NCI-H2107 treated with DMSO at 0.1 percent for 48 hours (cell line): ENCODE data around the gene INSIG2.

ENCODE experiments used
- DNase-seq: peaks from one replicate; lab custom pipeline; 2025; ENCODE audit not compliant: unreplicated experiment; lab: John Stamatoyannopoulos, UW

INSIG2 gene

GRCh38 chr2:118098307-118099030 lies 10.2 kb downstream of the INSIG2 start:
- no peak for DNase-seq

- no peak for DNase-seq
These were observed 14.3 kb downstream of the INSIG2 start for GRCh38 chr2:118102433-118103082.

DNA sequence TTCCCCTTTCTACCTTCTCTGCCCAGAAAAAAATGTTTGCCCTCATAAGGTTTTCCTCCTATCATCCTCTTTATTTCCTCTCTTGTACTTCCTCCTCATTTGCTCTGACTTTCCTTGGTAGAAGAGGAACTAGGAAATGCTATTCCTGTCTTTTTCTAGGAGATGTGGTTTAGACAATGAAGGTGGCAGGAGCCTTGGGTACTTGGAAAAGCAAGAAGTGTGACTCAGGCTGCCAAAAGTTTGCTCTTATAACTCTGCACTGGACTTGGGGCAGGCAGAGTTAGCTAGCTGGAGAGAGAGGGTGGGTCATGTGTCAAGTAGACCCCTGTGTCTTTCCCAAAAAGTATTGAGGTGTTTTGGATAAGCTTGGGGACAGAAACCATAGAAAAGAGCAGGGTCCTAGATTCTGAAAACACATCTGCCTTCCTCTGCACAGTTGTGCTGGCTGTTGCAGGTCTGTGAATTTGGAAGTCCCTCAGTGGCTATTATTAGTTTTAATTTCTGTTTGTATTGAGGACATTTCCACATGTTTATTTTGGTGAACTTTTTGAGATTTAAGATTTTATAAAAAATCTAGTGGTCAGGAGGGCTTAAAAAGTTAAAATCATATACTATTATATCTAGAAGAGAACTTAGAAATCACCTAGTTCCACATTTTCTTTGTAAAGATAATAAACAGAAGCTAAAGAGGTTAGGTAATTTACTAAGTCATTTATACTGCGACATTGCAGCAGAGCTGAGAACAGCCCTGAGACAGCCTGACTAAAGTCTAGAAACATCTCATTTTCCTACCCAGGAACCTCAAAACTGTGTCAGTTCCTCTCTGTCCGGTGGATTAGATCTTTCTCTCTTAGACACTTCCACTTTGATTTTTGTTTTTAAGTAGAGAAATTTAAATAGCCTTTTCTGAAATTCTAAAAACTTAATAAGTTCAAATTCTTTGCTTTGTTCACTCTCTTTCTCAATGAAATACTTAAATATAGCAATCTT lies 16.0 kb downstream of the INSIG2 start:
- DNase-seq, result no peak

GRCh38 chr2:118105497-118105896 lies 17.2 kb downstream of the INSIG2 start:
- no peak for DNase-seq

DNA sequence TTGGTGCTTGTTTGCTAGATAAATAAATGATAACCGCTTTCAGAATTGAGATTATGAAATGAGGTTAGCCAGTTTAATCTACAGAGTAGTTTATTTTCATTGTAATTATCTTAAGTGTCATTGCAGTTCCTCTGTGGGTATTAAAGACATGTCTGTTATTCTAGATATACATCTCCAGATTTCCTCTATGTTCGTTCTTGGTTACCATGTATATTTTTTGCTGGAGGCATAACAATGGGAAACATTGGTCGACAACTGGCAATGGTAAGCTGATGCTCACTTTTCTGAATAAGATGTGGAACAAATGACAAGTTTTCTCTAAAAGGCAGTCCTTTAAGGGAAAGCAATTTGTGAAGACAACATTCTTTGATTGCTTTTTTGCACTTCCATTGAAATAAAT lies 18.7 kb downstream of the INSIG2 start:
- no peak for DNase-seq

GRCh38 chr2:118110310-118110709 lies 22.0 kb downstream of the INSIG2 start:
- no peak for DNase-seq

- no peak for DNase-seq
These were observed 22.7 kb downstream of the INSIG2 start for GRCh38 chr2:118110991-118111390.

DNA sequence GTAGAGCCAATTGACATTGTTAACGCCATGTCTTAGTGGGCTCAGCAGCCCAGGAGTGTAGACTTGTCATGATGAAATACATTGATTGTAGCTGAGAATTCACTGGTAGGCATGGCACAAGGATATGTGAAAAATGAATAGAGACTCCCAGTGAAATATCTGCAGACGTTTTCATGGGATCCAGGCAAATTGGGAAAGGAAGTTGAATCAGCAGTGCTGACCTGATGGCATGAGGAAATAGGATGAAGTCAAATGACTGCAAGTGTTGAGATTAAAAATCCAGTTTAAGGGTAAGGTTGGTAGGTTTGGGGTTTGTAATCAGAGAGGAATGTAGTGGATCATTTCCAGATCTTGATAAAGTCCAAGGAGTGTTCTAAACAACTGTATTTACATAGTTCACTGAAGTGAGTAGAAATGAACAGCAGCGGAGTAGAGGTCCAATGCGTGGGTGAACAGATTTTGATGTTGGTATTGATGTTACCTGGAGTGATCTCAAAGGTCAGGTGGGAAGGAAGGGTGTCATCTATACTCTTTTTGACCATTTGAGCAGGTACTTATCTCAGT lies 24.6 kb downstream of the INSIG2 start:
- no peak for DNase-seq

DNA sequence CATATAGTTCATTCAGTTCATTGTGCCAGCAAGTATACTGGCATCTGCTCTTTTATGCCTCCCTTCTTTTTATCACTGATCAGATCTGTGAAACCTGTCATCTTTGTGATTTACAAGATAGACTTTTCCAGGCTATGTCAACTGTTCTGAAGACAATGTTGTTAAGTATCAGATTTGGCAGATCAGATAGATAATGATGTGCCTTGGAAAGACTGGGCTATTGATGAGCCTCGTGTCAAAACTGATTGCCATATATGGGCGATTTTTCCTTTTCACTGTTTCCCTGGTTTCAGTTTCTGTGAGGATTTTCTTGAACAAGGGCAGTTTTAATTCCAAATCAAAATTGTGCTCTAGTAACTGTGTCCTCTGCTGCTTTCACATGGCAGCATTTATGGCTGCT lies 26.6 kb downstream of the INSIG2 start:
- DNase-seq, result no peak

DNA sequence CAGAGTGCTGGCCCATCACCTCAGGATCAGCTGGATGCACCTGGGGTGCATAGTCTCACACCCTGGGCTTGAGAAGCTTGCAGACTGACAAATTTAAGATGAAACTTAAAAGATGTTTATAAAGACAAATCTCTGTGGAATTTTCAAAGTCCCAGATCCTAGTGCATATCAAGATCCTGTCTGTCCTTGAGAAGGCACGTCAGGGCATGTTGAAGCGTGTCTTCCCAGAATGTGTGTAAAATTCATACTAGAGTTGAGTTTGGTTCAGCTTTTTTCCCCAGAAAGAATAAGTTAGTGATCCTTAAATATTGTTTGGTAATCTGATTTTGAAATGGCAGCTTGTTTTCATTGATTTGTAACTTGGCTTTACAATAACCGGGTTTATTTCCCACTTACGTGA lies 27.5 kb downstream of the INSIG2 start:
- no peak for DNase-seq

DNA sequence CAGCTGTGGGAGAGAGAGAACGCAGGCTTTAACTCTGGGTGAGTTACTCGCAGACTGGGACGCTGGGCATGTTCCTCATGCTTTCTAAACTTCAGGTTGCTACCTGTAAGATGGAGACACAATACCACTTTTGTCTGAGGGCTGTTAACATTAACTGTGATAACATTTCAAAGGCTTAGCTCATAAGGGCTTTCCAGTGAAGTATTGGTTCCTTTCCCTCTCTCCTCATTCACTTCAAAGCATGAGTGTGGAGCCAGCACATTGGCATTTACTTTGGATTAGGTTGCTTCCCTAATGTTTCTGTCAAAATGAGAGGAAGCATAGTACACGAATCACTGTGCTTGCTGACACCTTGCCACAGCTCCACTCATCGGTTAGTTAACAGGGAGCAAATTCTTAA lies 30.2 kb downstream of the INSIG2 start:
- no peak for DNase-seq

GRCh38 chr2:118119158-118119727 lies 31.0 kb downstream of the INSIG2 start:
- no peak for DNase-seq

DNA sequence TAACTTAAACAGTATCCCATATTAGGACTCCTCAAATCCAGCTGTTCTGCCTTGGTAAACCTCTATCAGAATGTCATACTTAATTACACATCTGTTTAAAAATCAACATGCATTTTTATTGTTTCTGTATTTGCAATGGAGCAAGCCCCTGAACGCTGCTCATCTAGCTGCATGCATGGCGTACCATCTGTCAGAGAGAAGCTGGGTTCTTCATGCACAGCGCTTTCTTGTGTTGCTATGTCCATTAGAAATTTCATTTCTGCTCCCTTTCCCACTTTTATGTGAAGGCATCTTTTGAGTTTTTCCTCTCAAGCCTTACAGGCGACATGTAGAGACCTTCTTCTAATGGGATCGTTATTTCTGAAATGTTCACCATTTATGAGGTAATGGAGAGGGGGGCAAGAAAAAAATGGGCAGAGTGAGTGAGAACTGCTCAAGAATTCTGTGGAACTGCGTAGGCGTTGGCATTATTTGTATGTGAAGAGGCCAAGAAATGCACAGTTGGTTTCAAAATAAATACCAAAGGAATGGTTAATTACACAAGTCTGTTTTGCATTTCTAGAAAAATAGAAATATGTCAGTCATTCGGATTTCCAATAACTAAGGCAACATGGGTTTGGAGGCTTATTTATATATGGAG lies 31.6 kb downstream of the INSIG2 start:
- DNase-seq, result no peak

- no peak for DNase-seq
These were observed 32.1 kb downstream of the INSIG2 start for GRCh38 chr2:118120401-118120780.

GRCh38 chr2:118121101-118121500 lies 32.8 kb downstream of the INSIG2 start:
- DNase-seq, result no peak

DNA sequence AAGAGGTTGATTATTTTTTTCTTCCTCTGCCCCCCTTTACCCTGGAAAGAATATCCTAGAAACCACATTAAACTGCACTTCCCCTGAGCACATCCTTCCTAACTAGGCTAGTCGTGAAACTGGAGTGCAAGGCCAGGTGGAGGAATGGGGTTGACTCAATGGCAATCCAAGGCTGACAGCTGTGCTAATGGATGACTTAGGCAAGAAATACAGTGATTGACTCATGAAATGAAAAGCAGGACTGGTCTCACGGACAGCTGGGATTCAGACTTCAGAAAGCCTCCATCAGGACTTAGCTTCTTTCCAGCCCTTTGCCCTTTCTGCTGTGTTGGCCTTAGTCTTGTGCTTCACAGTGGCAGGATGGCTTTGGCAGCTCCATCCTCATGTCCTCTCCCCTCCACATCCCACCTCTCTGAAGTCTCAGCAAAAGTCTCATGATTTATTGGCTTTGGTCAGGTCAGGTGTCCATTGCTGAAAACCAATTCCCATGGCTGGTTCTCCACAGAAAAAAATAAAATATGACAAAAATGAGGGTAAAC lies 33.8 kb downstream of the INSIG2 start:
- DNase-seq, result no peak

- DNase-seq, result no peak
These were observed 34.5 kb downstream of the INSIG2 start for GRCh38 chr2:118122594-118123281.

DNA sequence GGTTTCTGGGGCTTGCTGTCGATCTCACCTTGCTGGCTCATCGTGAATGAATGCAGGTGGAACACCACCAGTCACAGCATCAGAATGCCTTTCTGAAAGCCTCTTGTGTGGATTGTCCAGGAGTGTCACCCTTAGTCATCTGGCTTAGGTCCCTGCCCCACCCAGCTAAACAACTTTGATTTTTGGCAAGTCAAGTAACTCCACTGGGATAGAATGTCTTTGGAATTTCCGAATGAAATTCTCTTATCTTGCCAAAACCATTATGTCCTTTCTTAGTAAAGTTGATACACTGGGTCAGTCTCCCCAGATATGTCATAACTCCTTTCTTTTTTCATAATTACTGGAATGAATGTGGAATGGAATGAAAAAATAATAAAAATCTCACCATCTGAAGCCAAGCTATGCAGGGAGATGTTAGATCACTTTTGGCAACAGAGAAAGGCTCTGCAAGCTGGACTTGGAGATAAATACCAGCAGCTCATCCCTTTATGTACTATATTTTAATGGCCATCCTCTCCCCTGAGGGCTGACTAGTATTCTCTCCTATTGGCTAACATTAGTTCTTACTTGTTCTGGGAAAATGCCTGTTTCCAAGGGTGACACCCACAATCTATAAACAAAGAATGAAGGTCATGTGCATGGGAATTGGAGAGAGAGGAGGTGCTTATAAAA lies 35.4 kb downstream of the INSIG2 start:
- no peak for DNase-seq

- DNase-seq, result no peak
These were observed 36.1 kb downstream of the INSIG2 start for GRCh38 chr2:118124288-118124891.
